MM.1S (cell line): ENCODE results near the gene ANP32A.

ENCODE experiments used
- DNase-seq: peaks from one replicate; pipeline ENCODE4 v3.0.0-alpha.2; 2015
- H2AFZ ChIP-seq: fragments of 300-600 bp; sonication (generic); 2 replicates; pipeline ENCODE4 v1.6.0; 2016; ENCODE audit warnings: antibody characterized with exemption, low read length
- H3F3A ChIP-seq: fragments of 300-600 bp; sonication (generic); 2 replicates; pipeline ENCODE4 v1.6.1; 2016; ENCODE audit warnings: mild to moderate bottlenecking, antibody characterized with exemption, low read length, moderate library complexity, mixed read lengths; ENCODE audit not compliant: insufficient read depth
- H3K27ac ChIP-seq: fragments of 300-600 bp; sonication (generic); 2 replicates; pipeline ENCODE4 v1.5.1; 2016; ENCODE audit warnings: mild to moderate bottlenecking, low read length
- H3K27me3 ChIP-seq: fragments of 300-600 bp; sonication (generic); replicated peaks from 2 replicates; pipeline ENCODE4 v1.6.0; 2016; ENCODE audit warnings: low read length; ENCODE audit not compliant: insufficient read depth
- H3K36me3 ChIP-seq: fragments of 300-600 bp; sonication (generic); replicated peaks from 2 replicates; pipeline ENCODE4 v1.6.1; 2016; ENCODE audit warnings: mild to moderate bottlenecking, low read length, mixed read lengths; ENCODE audit not compliant: insufficient read depth
- H3K4me1 ChIP-seq: fragments of 300-600 bp; sonication (generic); 2 replicates; pipeline ENCODE4 v1.6.1; 2016; ENCODE audit warnings: low read length, mixed read lengths
- H3K4me2 ChIP-seq: fragments of 300-600 bp; sonication (generic); 2 replicates; pipeline ENCODE4 v1.6.0; 2016; ENCODE audit warnings: low read depth, low read length
- H3K4me3 ChIP-seq: fragments of 300-600 bp; sonication (generic); 2 replicates; pipeline ENCODE4 v1.5.1; 2016; ENCODE audit warnings: low read length, mixed read lengths
- H3K79me2 ChIP-seq: fragments of 300-600 bp; sonication (generic); 2 replicates; pipeline ENCODE4 v1.6.1; 2016; ENCODE audit warnings: mixed run types, low read length, mixed read lengths
- H3K9ac ChIP-seq: fragments of 300-600 bp; sonication (generic); 2 replicates; pipeline ENCODE4 v1.6.1; 2016; ENCODE audit warnings: low read length, mixed read lengths
- H3K9me2 ChIP-seq: fragments of 300-600 bp; sonication (generic); replicated peaks from 2 replicates; pipeline ENCODE4 v1.6.1; 2016; ENCODE audit warnings: mild to moderate bottlenecking, low read length, mixed read lengths; ENCODE audit not compliant: insufficient read depth
- H3K9me3 ChIP-seq: fragments of 300-600 bp; sonication (generic); replicated peaks from 2 replicates; pipeline ENCODE4 v1.6.1; 2016; ENCODE audit warnings: mild to moderate bottlenecking, low read length, mixed read lengths; ENCODE audit not compliant: insufficient read depth
- H4K20me1 ChIP-seq: fragments of 300-600 bp; sonication (generic); 2 replicates; pipeline ENCODE4 v1.6.1; 2016; ENCODE audit warnings: mild to moderate bottlenecking, low read length, moderate library complexity, mixed read lengths; ENCODE audit not compliant: insufficient read depth
- CTCF ChIP-seq: fragments of 300-600 bp; sonication (generic); IDR thresholded peaks from 2 replicates; pipeline ENCODE4 v1.5.1; 2016; ENCODE audit warnings: antibody characterized with exemption, low read length, mixed read lengths
- EZH2 ChIP-seq: fragments of 300-600 bp; sonication (generic); optimal IDR thresholded peaks from 2 replicates; pipeline ENCODE3; 2017; ENCODE audit warnings: low read depth, mild to moderate bottlenecking, antibody characterized with exemption, low read length, mixed read lengths
- EZH2phosphoT487 ChIP-seq: fragments of 300-600 bp; sonication (generic); IDR thresholded peaks from 2 replicates; pipeline ENCODE4 v1.6.1; 2018; ENCODE audit warnings: antibody characterized with exemption, low read length

Gene ANP32A

GRCh38 chr15:68852461-68852860 is 31.8 kb upstream of the ANP32A start:
- Histone ChIP-seq H4K20me1 (no peaks in the 10 kb centered on the region), H3K9me3 (no peaks in the 10 kb centered on the region), H3K36me3 (no peaks in the 10 kb centered on the region), H3K27me3 (no peaks in the 10 kb centered on the region), H2AFZ (no peak overlapping the region), H3K79me2 (no peaks in the 10 kb centered on the region), H3K4me2 (no peak overlapping the region), H3K9ac (no peak overlapping the region), H3K27ac (no peak overlapping the region), H3K9me2 (no peaks in the 10 kb centered on the region), H3F3A (no peaks in the 10 kb centered on the region), H3K4me3 (no peak overlapping the region), H3K4me1 (no peaks in the 10 kb centered on the region)
- no peak for DNase-seq
- TF ChIP-seq CTCF (no peak), EZH2 (no peak), EZH2phosphoT487 (no peak)

- Histone ChIP-seq H3K27ac (no peak overlapping the region), H3K4me2 (no peak overlapping the region), H2AFZ (no peak overlapping the region)
Observed at GRCh38 chr15:68851971-68852370, 31.3 kb upstream of the ANP32A start.

GRCh38 chr15:68849497-68849896 is 28.8 kb upstream of the ANP32A start:
- no peak for TF ChIP-seq CTCF
- TF ChIP-seq EZH2 = no peak
- TF ChIP-seq EZH2phosphoT487 = no peak
- no peak for DNase-seq
- no peaks in the 10 kb centered on the region for H3K9me2 ChIP-seq
- no peaks in the 10 kb centered on the region for H3K9me3 ChIP-seq
- H2AFZ ChIP-seq = no peak overlapping the region
- no peak overlapping the region for H3K4me3 ChIP-seq
- H3K79me2 ChIP-seq = no peaks in the 10 kb centered on the region
- no peaks in the 10 kb centered on the region for H4K20me1 ChIP-seq
- peaks cover 4% of the 10 kb centered on the region; the same call in 1 of the 2 replicates for H3K4me1 ChIP-seq
- H3K27ac ChIP-seq = no peak overlapping the region
- H3F3A ChIP-seq = peaks cover 4% of the 10 kb centered on the region; the same call in 1 of the 2 replicates
- no peak overlapping the region for H3K4me2 ChIP-seq
- H3K36me3 ChIP-seq = no peaks in the 10 kb centered on the region
- H3K9ac ChIP-seq = no peak overlapping the region
- 0 out of 2 replicates have a peak, but pooled peaks cover 1% of the 10 kb centered on the region for H3K27me3 ChIP-seq

More at GRCh38 chr15:68851971-68852370, 31.3 kb upstream of the ANP32A start:
- no peaks in the 10 kb centered on the region for H3K27me3 ChIP-seq
- no peaks in the 10 kb centered on the region for H3K4me1 ChIP-seq
- no peak for DNase-seq
- no peaks in the 10 kb centered on the region for H4K20me1 ChIP-seq
- no peaks in the 10 kb centered on the region for H3F3A ChIP-seq
- H3K9me2 ChIP-seq = no peaks in the 10 kb centered on the region
- no peak overlapping the region for H3K9ac ChIP-seq
- H3K79me2 ChIP-seq = no peaks in the 10 kb centered on the region
- H3K4me3 ChIP-seq = no peak overlapping the region
- TF ChIP-seq EZH2 = no peak
- TF ChIP-seq CTCF = no peak
- TF ChIP-seq EZH2phosphoT487 = no peak
- no peaks in the 10 kb centered on the region for H3K36me3 ChIP-seq
- H3K9me3 ChIP-seq = no peaks in the 10 kb centered on the region
